Left ventricle myocardium inferior (tissue), 1 donor: ENCODE results near the gene LRRC3C. TPM values are rescaled to one million over a fixed set of nuclear protein-coding genes. Genes with fewer than 3 reads are reported as not detected.
"Not testable (repeated sequence)": the region's sequence is repeated elsewhere in the genome, so short reads cannot be mapped to it uniquely, and the experiment has no call there.

Experiments used
- DNase-seq: peaks from one replicate; pipeline ENCODE4 v3.0.0-alpha.2; 2020
- H3K27ac ChIP-seq: fragments of 200-600 bp; replicated peaks from 2 replicates; pipeline ENCODE4 v1.8.0; 2021
- H3K27me3 ChIP-seq: fragments of 200-600 bp; 2 replicates; pipeline ENCODE4 v1.8.0; 2021; ENCODE audit warnings: low read depth
- H3K36me3 ChIP-seq: fragments of 200-600 bp; 2 replicates; pipeline ENCODE4 v1.8.0; 2021
- H3K4me1 ChIP-seq: fragments of 200-600 bp; 2 replicates; pipeline ENCODE4 v1.8.0; 2021
- H3K4me3 ChIP-seq: fragments of 200-600 bp; 2 replicates; pipeline ENCODE4 v1.8.0; 2021; ENCODE audit warnings: mild to moderate bottlenecking, moderate library complexity
- H3K9me3 ChIP-seq: fragments of 200-600 bp; replicated peaks from 2 replicates; pipeline ENCODE4 v1.8.0; 2021
- intact Hi-C: fragments of 100-400 bp; cut with micrococcal nuclease; formaldehyde crosslinking; loops from one replicate; pipeline ENCODE4 v1.11.0; 2022
- total RNA-seq: library from RNA; stranded (reverse); fragmentation: NEBNext Ultra II Directional; extraction: Animal tissue kit (Norgen Biotek cat#: 25700); gene quantifications from one replicate; pipeline ENCODE4 v1.2.1, GENCODE V29; 2021
- TF ChIP-seq, protein P1 (sequence below): fragments of 200-600 bp; IDR thresholded peaks from 2 replicates; pipeline ENCODE4 v1.8.0; 2021; ENCODE audit warnings: antibody characterized with exemption, mild to moderate bottlenecking, borderline replicate concordance
- donor health status: DM: no; HTN: yes; CAD: no; lungs with severe emphysema.

The LRRC3C gene
- total RNA-seq, 1 donor from 2014 or later: not detected

DNA sequence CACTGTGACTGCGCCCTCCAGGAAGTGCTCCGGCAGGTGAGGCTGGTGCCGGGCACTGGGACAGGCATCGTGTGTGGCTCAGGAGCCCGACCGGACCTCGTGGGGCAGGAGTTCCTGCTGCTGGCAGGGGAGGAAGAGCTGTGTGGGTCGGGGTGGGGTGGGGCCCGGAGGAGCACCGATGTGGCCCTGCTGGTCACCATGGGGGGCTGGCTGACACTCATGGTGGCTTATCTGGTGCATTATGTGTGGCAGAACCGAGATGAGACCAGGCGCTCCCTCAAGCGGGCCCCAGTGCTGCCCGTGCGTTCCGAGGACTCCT, 16.8 kb downstream of the LRRC3C start:
- TF ChIP-seq, protein P1, sequence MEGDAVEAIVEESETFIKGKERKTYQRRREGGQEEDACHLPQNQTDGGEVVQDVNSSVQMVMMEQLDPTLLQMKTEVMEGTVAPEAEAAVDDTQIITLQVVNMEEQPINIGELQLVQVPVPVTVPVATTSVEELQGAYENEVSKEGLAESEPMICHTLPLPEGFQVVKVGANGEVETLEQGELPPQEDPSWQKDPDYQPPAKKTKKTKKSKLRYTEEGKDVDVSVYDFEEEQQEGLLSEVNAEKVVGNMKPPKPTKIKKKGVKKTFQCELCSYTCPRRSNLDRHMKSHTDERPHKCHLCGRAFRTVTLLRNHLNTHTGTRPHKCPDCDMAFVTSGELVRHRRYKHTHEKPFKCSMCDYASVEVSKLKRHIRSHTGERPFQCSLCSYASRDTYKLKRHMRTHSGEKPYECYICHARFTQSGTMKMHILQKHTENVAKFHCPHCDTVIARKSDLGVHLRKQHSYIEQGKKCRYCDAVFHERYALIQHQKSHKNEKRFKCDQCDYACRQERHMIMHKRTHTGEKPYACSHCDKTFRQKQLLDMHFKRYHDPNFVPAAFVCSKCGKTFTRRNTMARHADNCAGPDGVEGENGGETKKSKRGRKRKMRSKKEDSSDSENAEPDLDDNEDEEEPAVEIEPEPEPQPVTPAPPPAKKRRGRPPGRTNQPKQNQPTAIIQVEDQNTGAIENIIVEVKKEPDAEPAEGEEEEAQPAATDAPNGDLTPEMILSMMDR: no peak
- Histone ChIP-seq H3K4me1 (peaks cover 14% of the 10 kb centered on the region), H3K36me3 (no peaks in the 10 kb centered on the region), H3K4me3 (no peak overlapping the region), H3K27ac (no peak overlapping the region), H3K9me3 (no peaks in the 10 kb centered on the region), H3K27me3 (peaks cover 5% of the 10 kb centered on the region)
- intact Hi-C loops: no loop called here
- no peak for DNase-seq

DNA sequence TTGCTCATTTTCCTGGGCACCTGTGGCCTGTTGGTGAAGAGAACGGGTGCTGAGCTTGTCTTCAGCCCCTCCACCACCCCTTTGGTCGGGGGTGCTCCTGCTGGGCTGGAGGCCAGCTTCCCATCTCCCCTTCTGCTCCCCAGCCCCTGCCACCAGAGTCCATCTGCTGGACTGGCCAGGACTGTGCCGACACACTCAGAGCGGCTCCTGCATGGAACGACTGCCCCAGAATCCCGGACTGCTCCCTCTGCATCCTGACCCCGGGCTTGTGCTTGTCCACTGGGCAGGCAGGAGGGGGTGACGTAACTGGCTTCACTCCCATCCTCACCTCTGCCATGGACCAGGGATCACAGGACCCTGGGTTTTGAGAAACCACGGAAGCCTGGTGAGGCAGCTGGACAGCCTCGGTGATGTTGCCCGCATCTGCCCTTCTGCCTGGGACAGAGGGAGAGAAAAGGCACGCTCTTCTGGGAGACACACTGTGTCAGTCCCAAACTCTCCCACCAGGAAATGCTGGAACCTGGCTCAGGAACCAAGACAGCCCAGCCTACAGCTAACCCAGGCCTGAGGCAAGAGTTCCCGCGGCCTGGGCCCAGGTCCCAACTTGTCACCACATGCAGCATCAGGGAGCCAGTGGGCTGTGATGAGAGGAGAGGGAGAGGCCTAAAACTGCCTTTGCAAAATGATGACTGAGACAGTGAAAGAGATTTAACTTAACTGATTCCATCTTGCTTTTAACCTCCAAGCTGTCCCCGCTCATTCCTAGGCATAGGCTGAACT, 19.2 kb downstream of the LRRC3C start:
- Histone ChIP-seq H3K36me3 (no peaks in the 10 kb centered on the region), H3K9me3 (no peaks in the 10 kb centered on the region), H3K27me3 (peaks cover 5% of the 10 kb centered on the region), H3K4me3 (no peak overlapping the region), H3K27ac (no peak overlapping the region), H3K4me1 (peaks cover 16% of the 10 kb centered on the region)
- intact Hi-C loops: no loop called here
- TF ChIP-seq, protein P1: no peak
- DNase-seq: no peak

DNA sequence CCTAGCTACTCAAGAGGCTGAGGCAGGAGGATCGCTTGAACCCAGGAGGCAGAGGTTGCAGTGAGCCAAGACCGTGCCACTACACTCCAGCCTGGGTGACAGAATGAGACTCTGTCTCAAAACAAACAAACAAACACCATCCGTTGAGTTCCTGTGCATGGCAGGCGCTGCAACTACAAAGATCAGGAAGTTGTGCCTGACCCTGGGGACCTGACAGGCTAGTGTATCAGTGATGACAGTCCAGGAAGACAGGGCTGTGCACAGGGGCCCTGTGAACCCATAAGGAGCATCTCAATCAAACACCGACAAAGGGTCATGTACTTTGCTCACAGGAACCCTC, 20.9 kb downstream of the LRRC3C start:
- H3K4me3 ChIP-seq, intact Hi-C loops, H3K27me3 ChIP-seq, H3K27ac ChIP-seq, DNase-seq, H3K36me3 ChIP-seq, H3K9me3 ChIP-seq: not testable (repeated sequence)
- H3K4me1 ChIP-seq: peaks cover 28% of the 10 kb centered on the region

DNA sequence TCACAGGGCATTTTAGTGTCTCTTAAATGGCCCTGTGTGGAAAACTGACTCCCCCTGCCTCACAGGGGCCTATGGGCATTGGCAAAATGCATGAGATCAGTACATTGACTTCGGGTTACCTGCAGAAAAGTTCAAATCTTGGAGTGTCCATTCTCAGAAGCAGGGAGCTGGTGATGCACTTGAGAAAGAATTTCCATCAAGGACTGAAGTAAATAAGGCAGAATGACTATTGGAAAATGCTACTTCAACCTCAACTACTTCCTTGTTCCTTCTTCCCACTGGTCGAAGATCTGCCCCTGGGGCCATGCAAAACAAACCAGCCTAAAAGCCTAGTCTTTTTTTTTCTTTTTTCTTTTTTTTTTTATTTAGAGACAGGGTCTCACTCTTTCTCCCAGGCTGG, 21.5 kb downstream of the LRRC3C start:
- Histone ChIP-seq H3K4me3 (no peak overlapping the region), H3K27me3 (peaks cover 1% of the 10 kb centered on the region), H3K9me3 (no peaks in the 10 kb centered on the region), H3K4me1 (peaks cover 27% of the 10 kb centered on the region), H3K27ac (no peak overlapping the region), H3K36me3 (no peaks in the 10 kb centered on the region)
- intact Hi-C loops: no loop called here
- TF ChIP-seq, protein P1: no peak
- DNase-seq: no peak

DNA sequence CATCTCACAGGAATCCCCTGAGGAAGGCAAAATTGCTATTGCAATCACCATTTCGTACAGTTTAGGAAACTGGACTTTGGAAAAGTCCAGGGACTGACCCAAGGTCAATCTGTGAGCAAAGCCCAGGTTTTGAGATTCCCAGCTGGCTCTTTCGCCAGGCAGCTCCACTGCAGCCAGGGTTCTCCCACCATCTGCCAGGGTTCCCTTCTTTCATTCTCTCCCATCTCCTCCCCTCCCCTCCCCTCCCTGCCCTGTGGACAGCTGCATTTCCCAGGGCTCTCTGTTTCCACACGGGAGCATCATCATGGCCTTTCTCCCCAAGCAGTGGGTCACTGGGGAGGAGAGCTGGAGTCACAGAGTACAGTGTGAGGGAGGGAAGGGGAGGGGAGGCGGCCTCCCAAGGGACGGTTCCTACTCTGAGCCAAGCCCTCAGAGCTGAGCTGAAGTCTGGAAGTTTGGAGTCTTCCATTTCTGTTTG, 23.4 kb downstream of the LRRC3C start:
- intact Hi-C loops: no loop called here
- DNase-seq: peak; percentile 44

More for the DNA sequence above, 23.4 kb downstream of the LRRC3C start:
- TF ChIP-seq, protein P1: no peak
- Histone ChIP-seq H3K27ac (peak overlapping the region; percentile 71), H3K4me1 (peaks cover 26% of the 10 kb centered on the region), H3K9me3 (no peaks in the 10 kb centered on the region), H3K27me3 (no peaks in the 10 kb centered on the region), H3K4me3 (no peak overlapping the region), H3K36me3 (no peaks in the 10 kb centered on the region)
